Measurements from ENCODE around the gene WDCP. TPM values are rescaled to one million over a fixed set of nuclear protein-coding genes. Genes with fewer than 3 reads are reported as not detected.

WDCP gene
- total and polyA plus RNA-seq, 10 of the 15 experiments (the other 5 are each of a cell fraction or from before 2014, with no cell fraction given), result 5.5 to 21.3 (median 13.2) TPM

- no peak for TF ChIP-seq CUX1 (IDR thresholded peaks at IDR 0.05; ENCODE audit: insufficient replicate concordance, low read depth, low read length)
- no peak for TF ChIP-seq TCF12 (IDR thresholded peaks at IDR 0.05; ENCODE audit: low read depth, low read length)
- no peak for TF ChIP-seq BCL3 (IDR thresholded peaks at IDR 0.05; ENCODE audit: borderline replicate concordance, insufficient read depth, low read depth, low read length, poor library complexity, severe bottlenecking)
- peak; percentile 72 for TF ChIP-seq SMAD1 (IDR thresholded peaks at IDR 0.05; ENCODE audit: low read depth, partially characterized antibody)
- peak; percentile 62; the same call in 1 of the 2 replicates for TF ChIP-seq RFX5 (IDR thresholded peaks at IDR 0.05; ENCODE audit: low read depth, low read length)
- TF ChIP-seq ZNF274 (IDR thresholded peaks at IDR 0.05; ENCODE audit: insufficient read depth, insufficient read length), result no peak
- no peak; the same call in 1 of the 2 replicates for TF ChIP-seq NRF1 (conservative IDR thresholded peaks at IDR 0.05; ENCODE audit: low read depth, low read length)
- peak; percentile 92 for TF ChIP-seq E4F1 (IDR thresholded peaks at IDR 0.05; ENCODE audit: borderline replicate concordance, partially characterized antibody)
- TF ChIP-seq ASH2L (IDR thresholded peaks at IDR 0.05; ENCODE audit: borderline replicate concordance, low read depth), result peak; percentile 97; the same call in 1 of the 2 replicates
- TF ChIP-seq STAT1 (conservative IDR thresholded peaks at IDR 0.05), result peak; percentile 97
- peak; percentile 93 for TF ChIP-seq SIN3A (IDR thresholded peaks at IDR 0.05; ENCODE audit: low read depth, low read length)
- TF ChIP-seq CREB1 (IDR thresholded peaks at IDR 0.05; ENCODE audit: low read depth), result peak; percentile 99
- peak; percentile 72 to 98 for TF ChIP-seq EGR1 (IDR thresholded peaks at IDR 0.05; ENCODE audit: borderline replicate concordance in 1 of 2, low read depth in 2 of 2, low read length in 2 of 2)
- no peak for TF ChIP-seq BMI1 (IDR thresholded peaks at IDR 0.05; ENCODE audit: borderline replicate concordance)
- peak; percentile 16 to 38; a peak in 1 of 4 replicates for TF ChIP-seq IKZF2 (IDR thresholded peaks at IDR 0.05)
- no peak; the same call in none of the 2 replicates for TF ChIP-seq RBBP5 (conservative IDR thresholded peaks at IDR 0.05)
- no peak for TF ChIP-seq ATF3 (IDR thresholded peaks at IDR 0.05; ENCODE audit: borderline replicate concordance, extremely low read depth, low read depth, low read length)
- TF ChIP-seq YY1 (IDR thresholded peaks at IDR 0.05; ENCODE audit: low read depth, low read length), result peak; percentile 91
- TF ChIP-seq CEBPB (IDR thresholded peaks at IDR 0.05; ENCODE audit: borderline replicate concordance in 1 of 2, low read depth in 2 of 2, low read length in 2 of 2), result no peak
These were observed 29.0 kb upstream of the WDCP start, which contains the start of gene SF3B6 (continued) for GRCh38 chr2:24075915-24076848.

All from GM12878 (cell line).